ENCODE measurements around the gene ICA1L.

Gene ICA1L

GRCh38 chr2:202918860-202919259 lies 47.3 kb upstream of the ICA1L start:
- CTCF ChIA-PET: no interaction called here
- no peaks in the 10 kb centered on the region for H3K4me1 ChIP-seq (ENCODE audit: control insufficient read depth, insufficient read depth, low read length)
- no peak overlapping the region for H3K27ac ChIP-seq (ENCODE audit: extremely low read depth, low read depth, low read length)
- H3K9me3 ChIP-seq (ENCODE audit: control insufficient read depth, insufficient read depth, low read depth, low read length): no peaks in the 10 kb centered on the region
- H3K36me3 ChIP-seq (ENCODE audit: control insufficient read depth in 2 of 2, insufficient read depth in 1 of 2, low read length in 2 of 2): peaks cover 0 to 6% of the 10 kb centered on the region in 2 experiments; a peak in 2 of 3 replicates
- POLR2A ChIA-PET: no interaction called here
- TF ChIP-seq SETDB1 (IDR thresholded peaks at IDR 0.05; ENCODE audit: insufficient read length, low read length) (no peak), GLI2 (tag by site-specific recombination; IDR thresholded peaks at IDR 0.05; ENCODE audit: borderline replicate concordance, low read depth) (no peak), ZNF214 (tag by site-specific recombination; IDR thresholded peaks at IDR 0.05; ENCODE audit: borderline replicate concordance) (no peak), REST (tag by site-specific recombination; IDR thresholded peaks at IDR 0.05) (no peak), ZNF518A (tag by site-specific recombination; conservative IDR thresholded peaks at IDR 0.05; ENCODE audit: low read depth) (no peak), INSM2 (tag by site-specific recombination; IDR thresholded peaks at IDR 0.05) (no peak), ZNF366 (tag by site-specific recombination; conservative IDR thresholded peaks at IDR 0.05) (no peak), SP3 (tag by site-specific recombination; IDR thresholded peaks at IDR 0.05) (no peak), ZNF639 (tag by site-specific recombination; IDR thresholded peaks at IDR 0.05) (no peak), ZBTB10 (tag by site-specific recombination; IDR thresholded peaks at IDR 0.05) (no peak), ZNF548 (tag by site-specific recombination; IDR thresholded peaks at IDR 0.05) (no peak), ZNF558 (tag by site-specific recombination; IDR thresholded peaks at IDR 0.05) (no peak), ZNF2 (tag by site-specific recombination; IDR thresholded peaks at IDR 0.05) (no peak), ZNF692 (tag by site-specific recombination; IDR thresholded peaks at IDR 0.05) (no peak), KLF17 (tag by site-specific recombination; IDR thresholded peaks at IDR 0.05) (no peak), ZNF529 (tag by site-specific recombination; IDR thresholded peaks at IDR 0.05; ENCODE audit: insufficient replicate concordance) (no peak), ZBTB44 (tag by site-specific recombination; IDR thresholded peaks at IDR 0.05) (no peak), ZNF146 (tag by site-specific recombination; IDR thresholded peaks at IDR 0.05) (no peak)
- no peak overlapping the region for H3K4me3 ChIP-seq (ENCODE audit: low read depth, low read length)

Measured in HEK293 (cell line).